ENCODE results near the gene UBE3D. TPM values are rescaled to one million over a fixed set of nuclear protein-coding genes. Genes with fewer than 3 reads are reported as not detected.

UBE3D gene
- total RNA-seq, 1 experiment from 2014 or later = 5.5 TPM

GRCh38 chr6:83069633-83070032 lies 4.0 kb upstream of the UBE3D start:
- no peaks in the 10 kb centered on the region for H3K27me3 ChIP-seq (ENCODE audit: insufficient read depth, low read depth)
- no peak overlapping the region for H3K27ac ChIP-seq
- no peak overlapping the region for H2AFZ ChIP-seq
- peaks cover 31% of the 10 kb centered on the region for H3K79me2 ChIP-seq (ENCODE audit: low read depth)
- no peak for DNase-seq
- no peaks in the 10 kb centered on the region for H3K9me2 ChIP-seq (ENCODE audit: insufficient read depth)
- ChIA-PET CTCF (no interaction called here), POLR2A (ENCODE audit: unreplicated experiment) (no interaction called here)
- TF ChIP-seq, protein P1, sequence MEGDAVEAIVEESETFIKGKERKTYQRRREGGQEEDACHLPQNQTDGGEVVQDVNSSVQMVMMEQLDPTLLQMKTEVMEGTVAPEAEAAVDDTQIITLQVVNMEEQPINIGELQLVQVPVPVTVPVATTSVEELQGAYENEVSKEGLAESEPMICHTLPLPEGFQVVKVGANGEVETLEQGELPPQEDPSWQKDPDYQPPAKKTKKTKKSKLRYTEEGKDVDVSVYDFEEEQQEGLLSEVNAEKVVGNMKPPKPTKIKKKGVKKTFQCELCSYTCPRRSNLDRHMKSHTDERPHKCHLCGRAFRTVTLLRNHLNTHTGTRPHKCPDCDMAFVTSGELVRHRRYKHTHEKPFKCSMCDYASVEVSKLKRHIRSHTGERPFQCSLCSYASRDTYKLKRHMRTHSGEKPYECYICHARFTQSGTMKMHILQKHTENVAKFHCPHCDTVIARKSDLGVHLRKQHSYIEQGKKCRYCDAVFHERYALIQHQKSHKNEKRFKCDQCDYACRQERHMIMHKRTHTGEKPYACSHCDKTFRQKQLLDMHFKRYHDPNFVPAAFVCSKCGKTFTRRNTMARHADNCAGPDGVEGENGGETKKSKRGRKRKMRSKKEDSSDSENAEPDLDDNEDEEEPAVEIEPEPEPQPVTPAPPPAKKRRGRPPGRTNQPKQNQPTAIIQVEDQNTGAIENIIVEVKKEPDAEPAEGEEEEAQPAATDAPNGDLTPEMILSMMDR (conservative IDR thresholded peaks at IDR 0.05) = no peak
- TF ChIP-seq EZH2 (IDR thresholded peaks at IDR 0.05; ENCODE audit: low read depth) = no peak
- H3K9me3 ChIP-seq (ENCODE audit: insufficient read depth, low read depth) = no peaks in the 10 kb centered on the region
- peaks cover 9% of the 10 kb centered on the region for H3K4me1 ChIP-seq (replicated peaks; ENCODE audit: insufficient read depth)
- H3K4me3 ChIP-seq = peak overlapping the region; percentile 1; the same call in 1 of the 2 replicates
- no peaks in the 10 kb centered on the region for H4K20me1 ChIP-seq (ENCODE audit: insufficient read depth)
- H3K4me2 ChIP-seq = peak overlapping the region; percentile 97
- no TSS peak for BruUV-seq (replicated peaks)
- intact Hi-C loops (cut with micrococcal nuclease; ENCODE audit: unreplicated experiment) = loop anchor here (2.0 to 10.0 kb wide), 3 partner anchors 123 to 1157 kb away; partner anchors contain the start of genes CEP162, PGM3 and RWDD2A
- no peaks in the 10 kb centered on the region for H3K36me3 ChIP-seq (ENCODE audit: low read depth)
- H3F3A ChIP-seq (ENCODE audit: insufficient read depth, low read depth) = peaks cover 9% of the 10 kb centered on the region

GRCh38 chr6:83068616-83069015 lies 3.0 kb upstream of the UBE3D start:
- H3F3A ChIP-seq (ENCODE audit: insufficient read depth, low read depth) = peaks cover 9% of the 10 kb centered on the region
- H3K79me2 ChIP-seq (ENCODE audit: low read depth) = peaks cover 36% of the 10 kb centered on the region
- no peaks in the 10 kb centered on the region for H4K20me1 ChIP-seq (ENCODE audit: insufficient read depth)
- peak overlapping the region; percentile 95 for H3K4me3 ChIP-seq
- H3K9me3 ChIP-seq (ENCODE audit: insufficient read depth, low read depth) = no peaks in the 10 kb centered on the region
- no peak for DNase-seq
- ChIA-PET POLR2A (ENCODE audit: unreplicated experiment) (no interaction called here), CTCF (interaction anchor here (2.1 kb wide), 1 partner anchor 446 kb away, joined by 11 read pairs; no protein-coding TSS in a partner anchor)
- peak overlapping the region; percentile 70 for H3K27ac ChIP-seq
- no TSS peak for BruUV-seq (replicated peaks)
- peak overlapping the region; percentile 96 for H2AFZ ChIP-seq
- no peaks in the 10 kb centered on the region for H3K9me2 ChIP-seq (ENCODE audit: insufficient read depth)
- H3K4me2 ChIP-seq = peak overlapping the region; percentile 97
- H3K27me3 ChIP-seq (ENCODE audit: insufficient read depth, low read depth) = no peaks in the 10 kb centered on the region
- TF ChIP-seq EZH2 (IDR thresholded peaks at IDR 0.05; ENCODE audit: low read depth) = no peak
- TF ChIP-seq, protein P1 (conservative IDR thresholded peaks at IDR 0.05) = no peak
- peaks cover 12% of the 10 kb centered on the region for H3K4me1 ChIP-seq (replicated peaks; ENCODE audit: insufficient read depth)
- intact Hi-C loops (cut with micrococcal nuclease; ENCODE audit: unreplicated experiment) = loop anchor here (2.0 to 10.0 kb wide), 3 partner anchors 124 to 1158 kb away; partner anchors contain the start of genes CEP162, PGM3 and RWDD2A
- no peaks in the 10 kb centered on the region for H3K36me3 ChIP-seq (ENCODE audit: low read depth)

GRCh38 chr6:83067448-83068439 lies 2.1 kb upstream of the UBE3D start, which contains the start of gene DOP1A:
DOP1A (plus strand) TSS chr6:83067671; CDS start chr6:83096978, 29,307 bp downstream.
- Histone ChIP-seq H3K4me3 (peak within 1 kb of the TSS; percentile 95), H3K27ac (peak within 1 kb of the TSS; percentile 70), H4K20me1 (ENCODE audit: insufficient read depth) (no peaks in the 10 kb centered on the region), H3K9me3 (ENCODE audit: insufficient read depth, low read depth) (no peaks in the 10 kb centered on the region), H3K9me2 (ENCODE audit: insufficient read depth) (no peaks in the 10 kb centered on the region), H3F3A (ENCODE audit: insufficient read depth, low read depth) (peaks cover 9% of the 10 kb centered on the region), H3K27me3 (ENCODE audit: insufficient read depth, low read depth) (no peaks in the 10 kb centered on the region), H3K4me2 (peak within 1 kb of the TSS; percentile 97), H3K36me3 (ENCODE audit: low read depth) (no peaks in the 10 kb centered on the region), H3K4me1 (replicated peaks; ENCODE audit: insufficient read depth) (peaks cover 12% of the 10 kb centered on the region), H3K79me2 (ENCODE audit: low read depth) (peaks cover 36% of the 10 kb centered on the region), H2AFZ (peak within 1 kb of the TSS; percentile 96)
- DNase-seq = peak; percentile 81 to 93
- ChIA-PET POLR2A (ENCODE audit: unreplicated experiment) (interaction anchor here (0.6 kb wide), 3 partner anchors 149 to 705 kb away, joined by 3 to 6 read pairs (median 5); no protein-coding TSS in a partner anchor), CTCF (interaction anchor here (0.5 to 2.1 kb wide), 6 partner anchors 125 to 1530 kb away, joined by 3 to 11 read pairs (median 5); partner anchors contain the start of genes PGM3, PRSS35 and RWDD2A)
- intact Hi-C loops (cut with micrococcal nuclease; ENCODE audit: unreplicated experiment) = loop anchor here (1.0 to 10.0 kb wide), 6 partner anchors 125 to 1159 kb away; partner anchors contain the start of genes CEP162, PGM3 and RWDD2A
- no TSS peak for BruUV-seq (replicated peaks)
- TF ChIP-seq, protein P1 (conservative IDR thresholded peaks at IDR 0.05) = peak; percentile 86
- TF ChIP-seq EZH2 (IDR thresholded peaks at IDR 0.05; ENCODE audit: low read depth) = no peak
